Measurements from ENCODE around the gene ZNF653.

ZNF653 gene

DNA sequence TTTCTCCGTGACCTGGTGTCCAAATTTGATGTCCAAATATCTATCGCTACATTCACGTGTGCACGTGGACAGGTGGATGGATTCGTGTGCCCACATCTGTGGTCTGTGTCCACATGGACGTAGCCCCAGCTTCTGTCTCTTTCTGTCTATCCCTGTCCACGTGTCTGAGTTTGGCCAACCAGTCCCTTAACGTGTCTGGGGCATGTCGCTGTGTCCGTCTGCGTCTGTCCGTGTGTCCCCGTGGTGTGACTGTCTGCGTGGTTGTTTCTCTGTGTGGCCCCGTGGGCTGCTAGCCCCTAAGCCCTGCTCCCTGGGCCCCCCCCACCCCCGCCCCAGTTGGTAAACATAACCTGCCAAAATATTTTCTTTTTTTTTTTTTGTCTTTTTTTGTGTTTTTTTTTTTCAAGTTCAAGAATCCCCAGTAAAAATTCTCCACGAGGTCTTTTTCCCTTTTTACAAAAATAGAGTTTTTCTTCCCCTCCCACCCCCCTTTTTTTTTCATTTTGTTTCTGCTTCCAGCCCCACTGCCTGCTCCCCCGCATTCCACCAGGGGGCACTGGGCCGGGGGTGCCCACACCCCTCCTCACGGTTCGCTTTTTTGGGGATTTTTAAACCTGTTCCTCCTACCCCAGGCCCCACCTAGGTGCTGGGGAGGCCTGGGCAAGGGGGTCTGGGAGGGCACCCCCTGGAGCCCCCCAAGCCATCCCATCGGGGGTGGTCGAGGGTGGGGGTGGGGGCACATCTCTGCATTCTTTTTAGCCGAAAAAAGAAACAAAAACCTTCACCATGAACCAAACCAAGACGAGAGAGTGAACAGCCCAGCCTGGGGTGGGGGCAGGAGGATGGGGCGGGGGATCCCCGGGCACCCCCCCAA lies 51.9 kb downstream of the ZNF653 start:
- ATAC-seq (replicated peaks; ENCODE audit: extremely low read depth, poor library complexity, severe bottlenecking) = no peak
- H3K4me1 Mint-ChIP-seq = no peaks in the 10 kb centered on the region
- peaks cover 6% of the 10 kb centered on the region for H3K36me3 Mint-ChIP-seq (ENCODE audit: insufficient read depth)
- no peak overlapping the region for H3K4me3 Mint-ChIP-seq
- H3K9me3 Mint-ChIP-seq = no peaks in the 10 kb centered on the region
- H3K27ac Mint-ChIP-seq (ENCODE audit: low read depth) = no peak overlapping the region
- no peak for DNase-seq (ENCODE audit: low spot score in 2 of 2)
- peaks cover 8% of the 10 kb centered on the region for H3K27me3 Mint-ChIP-seq

DNA sequence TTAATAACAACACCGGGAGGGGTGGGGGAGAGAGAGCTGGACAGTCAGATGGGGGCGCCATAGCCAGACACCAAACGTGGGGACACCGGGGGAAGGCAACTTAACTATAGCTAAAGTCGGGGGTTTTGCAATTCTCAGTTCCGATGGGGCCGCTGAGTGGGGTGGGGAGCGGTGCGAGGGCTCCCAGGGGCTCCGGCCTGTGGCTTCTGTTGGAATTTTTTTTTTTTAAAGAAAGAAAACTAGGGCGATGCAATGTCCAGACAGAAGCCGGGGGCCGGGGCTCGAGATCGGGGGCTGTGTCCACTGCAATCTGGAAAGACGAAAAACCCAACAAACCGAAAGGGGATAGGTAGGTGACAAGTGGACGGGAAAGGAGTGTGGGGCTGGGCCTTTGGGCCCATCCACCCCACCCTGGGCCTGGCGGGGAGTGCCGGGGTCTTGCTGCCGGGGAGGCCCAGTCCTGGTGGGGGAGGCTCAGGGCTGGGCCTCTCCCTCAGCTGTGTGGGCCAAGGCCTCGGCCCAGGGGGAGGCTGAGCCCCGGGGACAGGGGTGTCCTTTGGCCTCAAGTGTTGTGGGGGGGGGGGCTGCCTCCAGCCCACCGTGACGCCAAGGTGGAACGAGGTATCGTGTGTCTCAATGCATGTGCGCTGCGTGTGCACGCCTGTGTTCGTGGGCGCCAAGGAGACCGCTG lies 52.9 kb downstream of the ZNF653 start:
- no peaks in the 10 kb centered on the region for H3K27me3 Mint-ChIP-seq
- H3K27ac Mint-ChIP-seq (ENCODE audit: low read depth) = no peak overlapping the region
- H3K4me3 Mint-ChIP-seq = no peak overlapping the region
- ATAC-seq (replicated peaks; ENCODE audit: extremely low read depth, poor library complexity, severe bottlenecking) (no peak), DNase-seq (ENCODE audit: low spot score in 2 of 2) (no peak)
- H3K36me3 Mint-ChIP-seq (ENCODE audit: insufficient read depth) = peaks cover 4% of the 10 kb centered on the region
- no peaks in the 10 kb centered on the region for H3K4me1 Mint-ChIP-seq
- H3K9me3 Mint-ChIP-seq = no peaks in the 10 kb centered on the region

DNA sequence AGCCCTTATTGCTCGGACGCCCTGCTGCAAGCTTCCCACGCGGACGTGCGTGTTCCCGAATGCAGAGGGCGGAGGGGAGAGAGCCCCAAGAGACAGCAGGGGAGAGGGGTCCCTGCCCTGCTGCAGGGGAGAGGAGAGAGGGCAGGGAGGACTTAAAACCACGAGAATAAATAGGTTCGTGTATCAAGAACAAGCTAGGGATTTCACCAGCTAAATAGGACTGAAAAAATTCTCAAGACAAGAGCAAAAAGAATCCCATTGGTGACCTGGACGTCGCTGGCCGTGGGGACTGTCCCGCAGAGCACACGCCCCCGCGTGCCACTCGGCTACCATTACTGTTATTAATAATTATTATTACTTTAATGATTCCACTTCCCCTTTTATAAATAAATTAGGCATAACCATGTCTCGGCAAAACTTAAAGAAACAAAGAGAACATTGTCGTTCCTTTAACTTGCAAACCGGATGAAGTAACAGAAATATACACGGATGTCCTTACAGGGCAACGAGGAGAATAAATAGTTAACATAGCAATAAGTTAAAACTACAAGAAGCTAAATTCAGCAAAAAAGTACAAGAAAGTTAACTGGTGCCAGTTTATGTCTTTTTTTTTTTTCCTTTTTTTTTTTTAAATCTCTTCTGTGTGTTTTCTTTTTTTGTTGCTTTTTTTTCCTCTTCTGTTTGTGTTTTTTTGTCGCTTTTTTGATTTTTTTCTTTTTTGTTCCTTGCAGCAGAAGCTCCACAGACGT lies 53.6 kb downstream of the ZNF653 start:
- H3K27ac Mint-ChIP-seq (ENCODE audit: low read depth) = no peak overlapping the region
- no peaks in the 10 kb centered on the region for H3K4me1 Mint-ChIP-seq
- H3K36me3 Mint-ChIP-seq (ENCODE audit: insufficient read depth) = peaks cover 5% of the 10 kb centered on the region
- H3K27me3 Mint-ChIP-seq = no peaks in the 10 kb centered on the region
- DNase-seq (ENCODE audit: low spot score in 2 of 2) (no peak), ATAC-seq (replicated peaks; ENCODE audit: extremely low read depth, poor library complexity, severe bottlenecking) (no peak)
- H3K9me3 Mint-ChIP-seq = no peaks in the 10 kb centered on the region
- no peak overlapping the region for H3K4me3 Mint-ChIP-seq

DNA sequence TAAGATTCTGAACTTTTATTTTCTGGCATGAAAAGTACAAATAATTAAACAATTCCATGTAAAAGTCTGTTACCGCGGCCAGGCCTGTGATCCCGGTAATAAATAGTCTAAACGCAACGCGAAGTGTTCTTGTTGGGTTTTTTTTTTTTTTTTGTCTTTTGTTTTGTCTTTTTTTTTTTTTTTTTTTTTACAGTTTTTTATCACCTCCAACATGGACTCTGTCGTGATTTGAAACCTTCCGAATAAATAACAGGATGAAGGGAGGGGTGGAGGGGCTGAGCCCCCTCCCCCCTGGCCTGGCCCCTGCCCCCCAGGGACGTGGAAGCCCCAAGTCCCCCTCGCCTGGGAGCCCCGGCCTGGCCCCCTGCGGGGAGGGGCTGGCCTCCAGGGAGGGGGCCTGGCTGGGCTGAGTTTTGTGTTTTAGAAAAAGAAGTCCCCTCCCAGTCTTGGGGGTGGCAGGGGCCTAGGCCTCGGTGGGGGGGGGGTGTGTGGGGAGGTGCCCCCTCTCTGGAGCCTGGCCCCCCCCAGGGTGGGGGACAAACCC lies 54.2 kb downstream of the ZNF653 start:
- Mint-ChIP-seq H3K36me3 (ENCODE audit: insufficient read depth) (peaks cover 7% of the 10 kb centered on the region), H3K4me1 (no peaks in the 10 kb centered on the region), H3K27me3 (no peaks in the 10 kb centered on the region), H3K9me3 (no peaks in the 10 kb centered on the region), H3K4me3 (no peak overlapping the region), H3K27ac (ENCODE audit: low read depth) (no peak overlapping the region)
- no peak for ATAC-seq (replicated peaks; ENCODE audit: extremely low read depth, poor library complexity, severe bottlenecking)
- DNase-seq (ENCODE audit: low spot score in 2 of 2) = no peak

DNA sequence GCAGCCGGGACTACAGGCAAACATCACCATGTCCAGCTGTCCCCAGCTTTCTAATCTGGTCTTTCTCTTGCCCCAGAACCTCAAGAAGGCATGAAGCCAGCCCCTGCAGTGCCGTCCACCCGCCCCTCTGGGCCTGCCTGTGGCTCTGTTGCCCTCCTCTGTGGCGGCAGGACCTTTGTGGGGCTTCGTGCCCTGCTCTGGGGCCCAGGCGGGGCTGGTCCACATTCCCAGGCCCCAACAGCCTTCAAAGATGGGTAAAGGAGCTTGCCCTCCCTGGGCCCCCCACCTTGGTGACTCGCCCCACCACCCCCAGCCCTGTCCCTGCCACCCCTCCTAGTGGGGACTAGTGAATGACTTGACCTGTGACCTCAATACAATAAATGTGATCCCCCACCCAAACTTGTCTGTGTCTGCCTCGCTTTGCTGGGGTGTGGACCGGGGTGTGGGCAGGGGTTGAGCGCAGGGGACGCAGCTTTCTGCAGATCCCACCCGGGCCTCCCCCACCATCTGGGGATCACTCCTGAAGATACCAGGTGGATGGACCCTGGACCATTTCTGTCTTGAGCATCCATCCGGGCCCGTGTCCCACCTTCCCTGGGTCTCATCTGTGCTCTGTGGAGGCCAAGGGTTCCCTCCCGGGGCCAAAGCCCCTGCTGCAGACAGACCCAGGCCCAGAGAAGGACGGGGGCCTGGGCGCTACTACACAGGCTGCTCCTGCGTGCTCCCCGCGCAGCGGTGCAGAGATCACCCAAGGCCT lies 54.9 kb downstream of the ZNF653 start:
- Mint-ChIP-seq H3K27ac (ENCODE audit: low read depth) (no peak overlapping the region), H3K9me3 (no peaks in the 10 kb centered on the region)

DNA sequence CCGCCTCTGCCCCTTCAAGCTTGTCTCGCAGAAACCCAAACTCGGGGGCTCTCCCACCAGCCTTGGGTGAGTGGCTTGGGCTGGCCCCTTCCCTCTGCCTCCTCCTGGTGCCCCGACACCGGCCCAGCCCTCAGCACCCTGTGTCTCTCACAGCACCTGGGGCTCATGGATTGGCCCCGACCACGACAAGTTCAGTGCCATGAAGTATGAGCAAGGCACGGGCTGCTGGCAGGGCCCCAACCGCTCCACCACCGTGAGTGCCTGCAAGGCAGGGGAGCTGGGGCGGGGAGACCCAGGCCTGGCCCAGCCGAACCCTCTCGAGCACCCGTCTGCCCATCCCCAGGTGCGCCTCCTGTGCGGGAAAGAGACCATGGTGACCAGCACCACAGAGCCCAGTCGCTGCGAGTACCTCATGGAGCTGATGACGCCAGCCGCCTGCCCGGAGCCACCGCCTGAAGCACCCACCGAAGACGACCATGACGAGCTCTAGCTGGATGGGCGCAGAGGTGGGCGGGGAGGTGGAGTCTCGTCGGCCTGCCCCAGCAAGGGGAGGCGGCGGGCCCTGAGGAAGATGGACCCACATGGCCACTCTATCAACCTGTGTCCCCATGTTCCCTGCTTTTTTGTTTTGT lies 56.6 kb downstream of the ZNF653 start:
- H3K27me3 Mint-ChIP-seq = no peaks in the 10 kb centered on the region
- H3K27ac Mint-ChIP-seq (ENCODE audit: low read depth) = no peak overlapping the region
- H3K36me3 Mint-ChIP-seq (ENCODE audit: insufficient read depth) = peaks cover 12% of the 10 kb centered on the region
- DNase-seq (ENCODE audit: low spot score in 2 of 2) (no peak), ATAC-seq (replicated peaks; ENCODE audit: extremely low read depth, poor library complexity, severe bottlenecking) (no peak)
- H3K9me3 Mint-ChIP-seq = no peaks in the 10 kb centered on the region
- no peak overlapping the region for H3K4me3 Mint-ChIP-seq
- peaks cover 7% of the 10 kb centered on the region for H3K4me1 Mint-ChIP-seq

More for the DNA sequence above, 54.9 kb downstream of the ZNF653 start:
- peaks cover 7% of the 10 kb centered on the region for H3K36me3 Mint-ChIP-seq (ENCODE audit: insufficient read depth)
- DNase-seq (ENCODE audit: low spot score in 2 of 2) (no peak), ATAC-seq (replicated peaks; ENCODE audit: extremely low read depth, poor library complexity, severe bottlenecking) (no peak)
- H3K4me1 Mint-ChIP-seq = no peaks in the 10 kb centered on the region
- no peaks in the 10 kb centered on the region for H3K27me3 Mint-ChIP-seq
- H3K4me3 Mint-ChIP-seq = no peak overlapping the region

DNA sequence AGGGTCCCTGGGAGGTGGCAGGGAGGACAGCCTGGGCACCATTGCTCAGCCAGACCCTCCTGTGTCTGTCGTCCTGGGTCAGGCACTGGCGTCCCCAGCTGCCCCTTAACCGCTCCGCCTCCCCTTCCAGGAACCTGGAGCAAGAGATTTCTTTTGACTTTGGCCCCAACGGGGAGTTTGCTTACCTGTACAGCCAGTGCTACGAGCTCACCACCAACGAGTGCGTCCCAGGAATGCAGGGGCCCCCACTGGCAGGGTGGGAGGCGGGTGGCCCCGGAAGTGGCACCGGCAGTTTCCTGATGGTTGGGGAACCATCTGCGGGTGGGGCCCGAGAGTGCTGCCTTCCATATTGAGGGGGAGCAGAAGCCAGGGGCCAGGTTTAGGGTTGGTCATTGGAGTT lies 57.2 kb downstream of the ZNF653 start:
- Mint-ChIP-seq H3K4me3 (no peak overlapping the region), H3K27ac (ENCODE audit: low read depth) (no peak overlapping the region), H3K36me3 (ENCODE audit: insufficient read depth) (peaks cover 14% of the 10 kb centered on the region), H3K4me1 (peaks cover 7% of the 10 kb centered on the region), H3K27me3 (no peaks in the 10 kb centered on the region), H3K9me3 (no peaks in the 10 kb centered on the region)
- no peak for ATAC-seq (replicated peaks; ENCODE audit: extremely low read depth, poor library complexity, severe bottlenecking)
- no peak for DNase-seq (ENCODE audit: low spot score in 2 of 2)

DNA sequence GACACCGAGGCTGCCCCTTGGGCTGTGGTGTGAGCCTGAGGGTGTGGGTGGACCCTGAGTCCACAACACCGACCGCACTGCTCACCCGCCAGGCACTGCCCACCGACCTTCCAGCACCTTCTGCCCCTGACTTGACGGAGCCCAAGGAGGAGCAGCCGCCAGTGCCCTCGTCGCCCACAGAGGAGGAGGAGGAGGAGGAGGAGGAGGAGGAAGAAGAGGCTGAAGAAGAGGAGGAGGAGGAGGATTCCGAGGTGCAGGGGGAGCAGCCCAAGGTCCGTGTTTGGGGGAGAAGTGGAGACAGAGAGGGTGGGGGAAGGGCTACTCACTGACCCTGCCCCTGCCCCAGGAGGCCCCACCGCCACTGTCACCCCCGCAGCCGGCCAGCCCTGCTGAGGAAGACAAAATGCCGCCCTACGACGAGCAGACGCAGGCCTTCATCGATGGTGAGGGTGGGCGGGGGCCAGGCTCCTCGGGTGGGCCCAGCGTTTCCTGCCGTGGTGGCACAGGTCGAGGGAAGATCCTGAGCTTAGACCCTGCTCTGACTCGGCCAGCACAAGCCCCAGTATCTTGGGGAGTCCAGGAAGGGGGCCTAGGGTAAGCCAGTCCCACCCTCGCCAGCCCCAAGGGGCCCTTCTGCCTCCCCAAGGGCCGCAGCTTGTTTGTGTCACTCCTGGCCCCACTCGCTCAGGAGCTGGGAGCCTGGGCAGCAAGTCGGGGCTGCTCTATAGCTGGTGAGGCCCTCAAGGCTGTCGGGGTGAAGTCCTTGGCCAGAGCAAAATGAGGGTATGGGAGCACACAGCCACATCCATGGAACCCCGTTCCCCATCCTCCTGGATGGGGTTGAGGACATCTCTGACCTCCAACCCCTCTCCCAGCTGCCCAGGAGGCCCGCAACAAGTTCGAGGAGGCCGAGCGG lies 58.0 kb downstream of the ZNF653 start:
- DNase-seq (ENCODE audit: low spot score in 2 of 2) (no peak), ATAC-seq (replicated peaks; ENCODE audit: extremely low read depth, poor library complexity, severe bottlenecking) (no peak)
- no peaks in the 10 kb centered on the region for H3K27me3 Mint-ChIP-seq
- H3K4me3 Mint-ChIP-seq = no peak overlapping the region
- H3K27ac Mint-ChIP-seq (ENCODE audit: low read depth) = no peak overlapping the region
- peaks cover 7% of the 10 kb centered on the region for H3K4me1 Mint-ChIP-seq
- H3K9me3 Mint-ChIP-seq = no peaks in the 10 kb centered on the region
- H3K36me3 Mint-ChIP-seq (ENCODE audit: insufficient read depth) = peaks cover 21% of the 10 kb centered on the region

DNA sequence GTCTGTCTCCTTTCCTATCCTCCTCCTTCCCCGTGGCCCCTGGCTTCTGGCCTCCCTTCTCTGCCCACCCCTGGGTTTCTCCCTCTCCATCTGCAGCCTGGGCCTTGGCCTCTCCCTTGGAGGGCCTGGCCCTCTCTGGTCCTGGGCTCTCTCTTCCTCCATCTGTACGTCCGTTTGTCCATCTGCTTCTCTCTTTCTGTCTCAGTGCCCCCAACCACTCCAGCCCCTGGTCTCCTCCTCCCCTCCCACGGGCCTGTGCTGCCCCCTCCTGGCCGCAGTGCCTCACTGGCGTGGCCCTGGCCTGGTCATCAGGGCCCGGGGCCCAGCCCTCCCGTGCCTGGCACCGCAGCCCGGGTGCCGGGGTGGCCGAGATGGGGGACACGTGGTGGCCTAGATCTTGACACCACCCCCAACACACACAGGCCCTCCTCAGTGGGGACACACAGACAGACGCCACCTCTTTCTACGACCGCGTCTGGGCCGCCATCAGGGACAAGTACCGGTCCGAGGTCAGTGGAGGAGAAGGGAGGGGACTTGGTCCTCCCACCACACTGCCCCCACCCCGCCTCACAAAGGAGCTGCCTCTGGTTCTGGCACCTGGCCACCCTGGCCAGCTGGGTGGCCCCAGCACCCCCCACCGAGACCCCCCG lies 58.9 kb downstream of the ZNF653 start:
- DNase-seq (ENCODE audit: low spot score in 2 of 2) = peak in 1 of 2 donors; percentile 25
- ATAC-seq (replicated peaks; ENCODE audit: extremely low read depth, poor library complexity, severe bottlenecking) = no peak

DNA sequence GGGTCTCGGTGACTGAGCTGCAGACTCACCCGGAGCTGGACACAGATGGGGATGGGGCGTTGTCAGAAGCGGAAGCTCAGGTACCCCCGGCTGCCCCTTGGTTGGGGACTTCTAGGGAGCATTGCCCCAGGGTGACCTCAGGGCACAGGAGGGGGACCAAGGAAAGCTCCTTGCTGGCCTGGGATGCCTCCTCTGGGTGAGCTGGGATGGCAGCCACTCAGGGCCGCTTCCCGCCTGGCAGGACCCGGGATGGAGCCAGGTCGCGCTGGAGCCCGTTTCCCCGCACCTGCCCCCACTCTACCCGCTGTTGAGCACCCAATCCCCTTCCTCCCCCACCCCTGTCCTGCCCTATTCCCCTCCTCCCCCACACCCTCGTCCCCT lies 59.4 kb downstream of the ZNF653 start:
- DNase-seq (ENCODE audit: low spot score in 2 of 2) (no peak), ATAC-seq (replicated peaks; ENCODE audit: extremely low read depth, poor library complexity, severe bottlenecking) (no peak)
- peaks cover 18% of the 10 kb centered on the region for H3K4me1 Mint-ChIP-seq
- H3K4me3 Mint-ChIP-seq = no peak overlapping the region
- H3K27ac Mint-ChIP-seq (ENCODE audit: low read depth) = peak overlapping the region; percentile 64
- H3K36me3 Mint-ChIP-seq (ENCODE audit: insufficient read depth) = peaks cover 30% of the 10 kb centered on the region
- H3K9me3 Mint-ChIP-seq = no peaks in the 10 kb centered on the region
- H3K27me3 Mint-ChIP-seq = no peaks in the 10 kb centered on the region

More for the DNA sequence above, 58.9 kb downstream of the ZNF653 start:
- Mint-ChIP-seq H3K4me3 (no peak overlapping the region), H3K27ac (ENCODE audit: low read depth) (peak overlapping the region; percentile 64), H3K9me3 (no peaks in the 10 kb centered on the region), H3K27me3 (no peaks in the 10 kb centered on the region), H3K4me1 (peaks cover 12% of the 10 kb centered on the region), H3K36me3 (ENCODE audit: insufficient read depth) (peaks cover 26% of the 10 kb centered on the region)
